K562 (cell line): ENCODE measurements around the gene TMEM41B. TPM values are rescaled to one million over a fixed set of nuclear protein-coding genes. Genes with fewer than 3 reads are reported as not detected.

ENCODE experiments used
- ARID1B ChIP-seq: fragments of 450-650 bp; IDR thresholded peaks from 2 replicates; pipeline ENCODE4 v1.6.1; 2016; ENCODE audit warnings: antibody characterized with exemption, mild to moderate bottlenecking, inconsistent platforms
- ATF2 ChIP-seq: sonication (generic); formaldehyde crosslinking; IDR thresholded peaks from 2 replicates; pipeline ENCODE4 v1.8.1; 2022; ENCODE audit warnings: missing genetic modification reagents
- BHLHE40 ChIP-seq: IDR thresholded peaks from 2 replicates; pipeline ENCODE4 v1.6.1; 2011; ENCODE audit warnings: low read length, improper control_type of control experiment
- CLOCK ChIP-seq: fragments of 250-450 bp; sonication (Bioruptor Pico); IDR thresholded peaks from 2 replicates; pipeline ENCODE4 v1.4.0; 2020; ENCODE audit warnings: mild to moderate bottlenecking, moderate library complexity, borderline replicate concordance
- E4F1 ChIP-seq: fragments of 250-450 bp; sonication (Bioruptor Pico); IDR thresholded peaks from 2 replicates; pipeline ENCODE4 v1.5.0; 2021; ENCODE audit warnings: mild to moderate bottlenecking, borderline replicate concordance
- ELF1 ChIP-seq: fragments of 200-800 bp; sonication (Bioruptor generic); IDR thresholded peaks from 2 replicates; pipeline ENCODE4 v1.6.1; 2016; ENCODE audit warnings: missing genetic modification characterization, missing compliant biosample characterization
- ETV6 ChIP-seq, 3 experiments: fragments of 150-350 bp in 1 of 3; sonication (generic) in 1 of 3; formaldehyde crosslinking in 1 of 3; IDR thresholded peaks; 2 replicates each; pipeline versions ENCODE4 v1.6.1 to v1.8.0; 2014 to 2022; ENCODE audit warnings: borderline replicate concordance in 2 of 3, low read depth in 2 of 3, antibody characterized with exemption in 1 of 3, low read length in 1 of 3, mild to moderate bottlenecking in 1 of 3, missing genetic modification reagents in 1 of 3
- HDAC6 ChIP-seq: IDR thresholded peaks from 2 replicates; pipeline ENCODE4 v1.6.1; 2012; ENCODE audit warnings: low read depth, mild to moderate bottlenecking, control low read depth, inconsistent platforms, low read length, moderate library complexity
- HOXB6 ChIP-seq: fragments of 250-450 bp; sonication (Bioruptor Pico); IDR thresholded peaks from 2 replicates; pipeline ENCODE4 v1.5.1; 2022; ENCODE audit warnings: mild to moderate bottlenecking, borderline replicate concordance
- MIER1 ChIP-seq: fragments of 450-650 bp; IDR thresholded peaks from 2 replicates; pipeline ENCODE4 v1.6.1; 2016; ENCODE audit warnings: antibody characterized with exemption, mild to moderate bottlenecking, low read depth
- MYC ChIP-seq, 2 experiments: fragments of 250-450 bp in 1 of 2; sonication (Bioruptor Pico) in 1 of 2; IDR thresholded peaks; 2 replicates each; pipeline versions ENCODE4 v1.5.1 to v1.6.1; 2012 to 2021; ENCODE audit warnings: low read depth in 2 of 2, borderline replicate concordance in 1 of 2, improper control_type of control experiment in 1 of 2, low read length in 1 of 2, mild to moderate bottlenecking in 1 of 2, moderate library complexity in 1 of 2
- NKRF ChIP-seq: fragments of 450-650 bp; IDR thresholded peaks from 2 replicates; pipeline ENCODE4 v1.6.1; 2016; ENCODE audit warnings: borderline replicate concordance
- RCOR1 ChIP-seq, 2 experiments: IDR thresholded peaks; 2 replicates each; pipeline ENCODE4 v1.6.1; 2012; ENCODE audit warnings: low read depth in 2 of 2, low read length in 2 of 2, borderline replicate concordance in 1 of 2, improper control_type of control experiment in 1 of 2
- SAFB ChIP-seq: fragments of 200-400 bp; formaldehyde crosslinking; IDR thresholded peaks from 2 replicates; pipeline ENCODE4 v1.6.1; 2017; ENCODE audit warnings: low read depth, low read length, borderline replicate concordance
- SMAD3 ChIP-seq: fragments of 450-650 bp; formaldehyde crosslinking; conservative IDR thresholded peaks from 2 replicates; pipeline ENCODE4 v1.4.0; 2020; ENCODE audit warnings: mild to moderate bottlenecking
- TCF7L2 ChIP-seq: fragments of 150-350 bp; IDR thresholded peaks from 2 replicates; pipeline ENCODE4 v1.6.1; 2016; ENCODE audit warnings: low read depth, mild to moderate bottlenecking, low read length, moderate library complexity
- ZKSCAN1 ChIP-seq: fragments of 150-350 bp; IDR thresholded peaks from 2 replicates; pipeline ENCODE4 v1.6.1; 2016; ENCODE audit warnings: low read depth, low read length
- ZNF133 ChIP-seq: fragments of 250-450 bp; sonication (Bioruptor Pico); IDR thresholded peaks from 2 replicates; pipeline ENCODE4 v1.4.0; 2020; ENCODE audit warnings: mild to moderate bottlenecking
- ZNF232 ChIP-seq: sonication (generic); formaldehyde crosslinking; IDR thresholded peaks from 2 replicates; pipeline ENCODE4 v1.8.0; 2022; ENCODE audit warnings: mild to moderate bottlenecking, missing genetic modification reagents
- ZNF24 ChIP-seq: fragments of 450-650 bp; IDR thresholded peaks from 2 replicates; pipeline ENCODE4 v1.6.1; 2016
- polyA plus RNA-seq, 8 experiments: library from polyadenylated mRNA; depleted of rRNA in 4 of 8; stranded (reverse) in 5 of 8; unstranded in 3 of 8; fragments of >200 nt; fragmentation: Nextera tagmentation in 2 of 8; fragmentation: Illumina TruSeq in 1 of 8; extraction: Ambion mirVana in 2 of 8; extraction: Trizol in 1 of 8; gene quantifications; 2 replicates each; pipeline versions ENCODE4 v1.2.1 to v1.2.3, GENCODE V29; 2011 to 2014; ENCODE audit warnings: inconsistent platforms in 1 of 8, missing spikeins in 1 of 8
- total RNA-seq, 7 experiments: library from RNA; depleted of rRNA in 6 of 7; stranded (reverse); fragments of >200 nt in 6 of 7; fragmentation: Illumina TruSeq in 2 of 7; extraction: Trizol in 2 of 7; gene quantifications; 2 replicates each; pipeline versions ENCODE4 v1.2.1 to v1.2.3, GENCODE V29; 2011 to 2021; ENCODE audit warnings: low replicate concordance in 1 of 7

Gene TMEM41B
- total and polyA plus RNA-seq, 9 of the 15 experiments (the other 6 are each of a cell fraction or from before 2014, with no cell fraction given), result 17.1 to 89.6 (median 48.7) TPM

DNA sequence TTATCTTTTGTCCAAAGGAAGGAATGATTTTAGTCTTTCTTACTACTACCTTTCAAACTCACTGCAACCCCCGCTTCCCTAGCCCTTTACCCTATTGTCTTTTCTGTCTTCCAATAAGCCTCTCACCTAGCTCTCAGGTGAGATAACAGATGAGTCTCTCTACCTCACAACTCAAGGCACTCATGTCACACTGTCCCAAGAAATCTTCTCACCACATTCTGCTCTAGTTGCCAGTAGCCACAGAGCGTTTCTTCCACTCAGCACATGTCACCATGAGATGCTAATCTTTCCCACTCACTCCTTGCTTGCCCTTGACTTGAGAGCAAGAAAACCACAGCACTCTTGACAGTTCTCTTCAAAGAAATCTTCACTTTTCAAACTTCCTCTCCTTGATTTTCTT lies 32.7 kb upstream of the TMEM41B start (continued):
- TF ChIP-seq MYC (IDR thresholded peaks at IDR 0.05; ENCODE audit: low read depth, low read length) (peak; percentile 83), MYC (CRISPR knock-in tag; IDR thresholded peaks at IDR 0.05; ENCODE audit: borderline replicate concordance, low read depth) (no peak), ELF1 (no peak), ZNF232 (no peak), E4F1 (CRISPR knock-in tag) (no peak), HDAC6 (no peak), ARID1B (peak; percentile 61; the same call in 1 of the 2 replicates), BHLHE40 (peak; percentile 75), MIER1 (no peak), ZNF24 (peak; percentile 89), SAFB (no peak), RCOR1 (IDR thresholded peaks at IDR 0.05; ENCODE audit: borderline replicate concordance in 1 of 2, low read depth in 2 of 2, low read length in 2 of 2) (peak in 1 of 2 experiments; percentile 61; a peak in 1 of 4 replicates), TCF7L2 (no peak), NKRF (no peak; the same call in 1 of the 2 replicates), ZKSCAN1 (no peak), ETV6 (IDR thresholded peaks at IDR 0.05; ENCODE audit: borderline replicate concordance in 1 of 2, low read depth in 2 of 2, low read length in 1 of 2) (no peak), ETV6 (CRISPR knock-in tag; IDR thresholded peaks at IDR 0.05; ENCODE audit: borderline replicate concordance) (no peak), ZNF133 (CRISPR knock-in tag) (no peak), HOXB6 (CRISPR knock-in tag) (no peak), SMAD3 (CRISPR knock-in tag) (no peak), CLOCK (no peak), ATF2 (CRISPR knock-in tag) (no peak)
